ENCODE data around the gene STK11. TPM values are rescaled to one million over a fixed set of nuclear protein-coding genes. Genes with fewer than 3 reads are reported as not detected.

STK11 gene
- total RNA-seq, 1 donor from 2014 or later: 61.6 TPM

- DNase-seq (ENCODE audit: low read depth): peak; percentile 63
- FAIRE-seq: no peak
- peak overlapping the region; percentile 70 for H3K27ac ChIP-seq (ENCODE audit: low read depth, low read length)
- Mint-ChIP-seq H3K9me3 (ENCODE audit: unreplicated experiment) (no peaks in the 10 kb centered on the region), H3K4me1 (ENCODE audit: low read depth, unreplicated experiment) (peaks cover 18% of the 10 kb centered on the region), H3K27ac (ENCODE audit: unreplicated experiment) (peak overlapping the region; percentile 76), H3K27me3 (ENCODE audit: low read depth, unreplicated experiment) (no peaks in the 10 kb centered on the region), H3K4me3 (ENCODE audit: unreplicated experiment) (peak overlapping the region; percentile 25), H3K36me3 (ENCODE audit: low read depth, unreplicated experiment) (peaks cover 4% of the 10 kb centered on the region)
- H2AFZ ChIP-seq (ENCODE audit: low read depth, low read length): no peak overlapping the region
- H3K4me3 ChIP-seq (ENCODE audit: insufficient read depth, low read depth, low read length): no peak overlapping the region
- no peaks in the 10 kb centered on the region for H3K9me3 ChIP-seq (ENCODE audit: insufficient read depth, low read depth, low read length)
- peaks cover 84% of the 10 kb centered on the region for H4K20me1 ChIP-seq (ENCODE audit: insufficient read depth, low read length)
- H3K9ac ChIP-seq (ENCODE audit: low read length): peak overlapping the region; percentile 71
- no peak for TF ChIP-seq EZH2 (IDR thresholded peaks at IDR 0.05; ENCODE audit: insufficient read depth, low read length)
- TF ChIP-seq, protein P1, sequence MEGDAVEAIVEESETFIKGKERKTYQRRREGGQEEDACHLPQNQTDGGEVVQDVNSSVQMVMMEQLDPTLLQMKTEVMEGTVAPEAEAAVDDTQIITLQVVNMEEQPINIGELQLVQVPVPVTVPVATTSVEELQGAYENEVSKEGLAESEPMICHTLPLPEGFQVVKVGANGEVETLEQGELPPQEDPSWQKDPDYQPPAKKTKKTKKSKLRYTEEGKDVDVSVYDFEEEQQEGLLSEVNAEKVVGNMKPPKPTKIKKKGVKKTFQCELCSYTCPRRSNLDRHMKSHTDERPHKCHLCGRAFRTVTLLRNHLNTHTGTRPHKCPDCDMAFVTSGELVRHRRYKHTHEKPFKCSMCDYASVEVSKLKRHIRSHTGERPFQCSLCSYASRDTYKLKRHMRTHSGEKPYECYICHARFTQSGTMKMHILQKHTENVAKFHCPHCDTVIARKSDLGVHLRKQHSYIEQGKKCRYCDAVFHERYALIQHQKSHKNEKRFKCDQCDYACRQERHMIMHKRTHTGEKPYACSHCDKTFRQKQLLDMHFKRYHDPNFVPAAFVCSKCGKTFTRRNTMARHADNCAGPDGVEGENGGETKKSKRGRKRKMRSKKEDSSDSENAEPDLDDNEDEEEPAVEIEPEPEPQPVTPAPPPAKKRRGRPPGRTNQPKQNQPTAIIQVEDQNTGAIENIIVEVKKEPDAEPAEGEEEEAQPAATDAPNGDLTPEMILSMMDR (IDR thresholded peaks at IDR 0.05; ENCODE audit: insufficient read depth, low read depth, low read length): no peak
- no peaks in the 10 kb centered on the region for H3K27me3 ChIP-seq (ENCODE audit: insufficient read depth, low read length)
- peaks cover 41% of the 10 kb centered on the region for H3K4me1 ChIP-seq (ENCODE audit: insufficient read depth, low read length)
- peaks cover 95% of the 10 kb centered on the region for H3K79me2 ChIP-seq (ENCODE audit: insufficient read depth, low read length)
- peak overlapping the region; percentile 78 for H3K4me2 ChIP-seq (ENCODE audit: low read length)
- peaks cover 4% of the 10 kb centered on the region for H3K36me3 ChIP-seq (ENCODE audit: insufficient read depth, low read length)
Measured at GRCh38 chr19:1168572-1169410, 36.8 kb upstream of the STK11 start.

DNA sequence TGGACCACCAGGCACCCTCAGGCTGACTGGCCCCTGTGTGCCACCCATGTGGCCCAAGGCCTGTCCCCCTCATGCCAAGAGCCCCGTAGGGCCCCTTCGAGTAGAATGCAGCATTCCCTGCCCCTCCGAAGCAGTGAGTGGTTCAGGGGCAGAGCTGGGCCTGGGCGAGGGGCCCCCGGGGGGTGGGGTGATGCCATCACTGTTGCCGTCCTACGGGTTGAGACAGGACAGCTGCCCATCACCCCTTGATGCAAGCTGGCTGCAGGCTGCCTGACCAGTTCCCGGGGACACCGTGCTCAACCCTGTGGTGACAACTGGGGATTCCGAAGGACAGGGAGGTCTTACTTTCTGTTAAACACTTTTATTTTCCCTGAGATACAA lies 36.2 kb upstream of the STK11 start:
- Histone ChIP-seq H3K4me2 (ENCODE audit: low read length) (peak overlapping the region; percentile 78), H3K9ac (ENCODE audit: low read length) (peak overlapping the region; percentile 71), H3K4me3 (ENCODE audit: insufficient read depth, low read depth, low read length) (no peak overlapping the region), H3K4me1 (ENCODE audit: insufficient read depth, low read length) (peaks cover 41% of the 10 kb centered on the region), H3K9me3 (ENCODE audit: insufficient read depth, low read depth, low read length) (no peaks in the 10 kb centered on the region), H3K36me3 (ENCODE audit: insufficient read depth, low read length) (peaks cover 4% of the 10 kb centered on the region), H3K79me2 (ENCODE audit: insufficient read depth, low read length) (peaks cover 92% of the 10 kb centered on the region), H3K27me3 (ENCODE audit: insufficient read depth, low read length) (no peaks in the 10 kb centered on the region), H4K20me1 (ENCODE audit: insufficient read depth, low read length) (peaks cover 79% of the 10 kb centered on the region), H2AFZ (ENCODE audit: low read depth, low read length) (no peak overlapping the region), H3K27ac (ENCODE audit: low read depth, low read length) (peak overlapping the region; percentile 70)
- DNase-seq (ENCODE audit: low read depth): no peak
- H3K4me1 Mint-ChIP-seq (ENCODE audit: low read depth, unreplicated experiment): peaks cover 18% of the 10 kb centered on the region
- no peak for FAIRE-seq
- no peak for TF ChIP-seq EZH2 (IDR thresholded peaks at IDR 0.05; ENCODE audit: insufficient read depth, low read length)
- TF ChIP-seq, protein P1 (IDR thresholded peaks at IDR 0.05; ENCODE audit: insufficient read depth, low read depth, low read length): no peak
- H3K36me3 Mint-ChIP-seq (ENCODE audit: low read depth, unreplicated experiment): peaks cover 4% of the 10 kb centered on the region
- H3K4me3 Mint-ChIP-seq (ENCODE audit: unreplicated experiment): no peak overlapping the region
- H3K9me3 Mint-ChIP-seq (ENCODE audit: unreplicated experiment): no peaks in the 10 kb centered on the region
- H3K27ac Mint-ChIP-seq (ENCODE audit: unreplicated experiment): peak overlapping the region; percentile 55
- no peaks in the 10 kb centered on the region for H3K27me3 Mint-ChIP-seq (ENCODE audit: low read depth, unreplicated experiment)
